Activated CD8-positive, alpha-beta memory T cell treated with anti-CD3 and anti-CD28 coated beads, Interleukin-2, amount 10 ng/mL, durations not matched to agents 7 days and 5 days (primary cell): ENCODE results near the gene WDFY4. TPM values are rescaled to one million over a fixed set of nuclear protein-coding genes. Genes with fewer than 3 reads are reported as not detected.
A peak's percentile ranks its signal among the peaks of the same experiment; 100 is the strongest.

Source experiments
- ATAC-seq: fragments of 150-1000 bp; cut with Tn5 transposase; one replicate; pipeline ENCODE4 v1.10.0; 2021; ENCODE audit warnings: moderate library complexity
- CTCF ChIA-PET: fragments of 350-600 bp; sonication (Branson Sonifier 250); formaldehyde crosslinking; loops from one replicate; lab custom pipeline; 2021; ENCODE audit warnings: antibody characterized with exemption; lab: Charles Lee
- DNase-seq: peaks from one replicate; pipeline ENCODE4 v3.0.0-alpha.2; 2020
- H3K27ac Mint-ChIP-seq: one replicate; pipeline ENCODE4 v1.8.0; 2021; ENCODE audit warnings: mild to moderate bottlenecking, mixed read lengths
- H3K27me3 Mint-ChIP-seq: one replicate; pipeline ENCODE4 v1.8.0; 2021; ENCODE audit warnings: mixed read lengths
- H3K36me3 Mint-ChIP-seq: one replicate; pipeline ENCODE4 v1.8.0; 2021; ENCODE audit warnings: mild to moderate bottlenecking, mixed read lengths
- H3K4me1 Mint-ChIP-seq: one replicate; pipeline ENCODE4 v1.8.0; 2021; ENCODE audit warnings: mixed read lengths
- H3K4me3 Mint-ChIP-seq: one replicate; pipeline ENCODE4 v1.8.0; 2021; ENCODE audit warnings: mild to moderate bottlenecking, moderate library complexity, mixed read lengths
- H3K9me3 Mint-ChIP-seq: one replicate; pipeline ENCODE4 v1.8.0; 2022; ENCODE audit warnings: low read depth, mixed read lengths
- total RNA-seq, 2 experiments: library from RNA; stranded (reverse); gene quantifications; one replicate each; pipeline ENCODE4 v1.2.3, GENCODE V29; 2021

WDFY4 gene
- total RNA-seq, 2 experiments from 2014 or later = 0.06 TPM; not detected in 1

- Mint-ChIP-seq H3K4me3 (no peak overlapping the region), H3K36me3 (no peaks in the 10 kb centered on the region), H3K27ac (no peak overlapping the region), H3K4me1 (peaks cover 5% of the 10 kb centered on the region), H3K27me3 (peaks cover 26% of the 10 kb centered on the region), H3K9me3 (no peaks in the 10 kb centered on the region)
- DNase-seq (peak; percentile 69), ATAC-seq (no peak)
- CTCF ChIA-PET = interaction anchor here (0.6 to 5.4 kb wide), 37 partner anchors 11 to 882 kb away, joined by 3 to 87 read pairs (median 4); no protein-coding TSS in a partner anchor
These were observed 26.3 kb upstream of the WDFY4 start for GRCh38 chr10:48658243-48658974.

DNA sequence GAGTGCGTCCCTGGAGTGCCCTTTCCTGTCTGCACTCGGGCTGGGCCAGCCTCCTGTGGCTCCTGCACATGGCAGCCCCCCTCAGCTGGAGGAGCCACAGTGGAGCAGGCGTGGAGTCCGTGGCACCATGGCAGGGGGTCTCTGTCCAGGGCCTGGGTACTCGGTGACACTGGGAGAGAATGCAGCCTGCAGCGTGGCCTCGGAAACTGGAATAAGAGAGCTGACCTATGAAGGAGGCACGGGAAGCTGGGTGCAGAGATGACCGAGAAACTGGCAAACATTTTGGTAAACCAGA lies 25.8 kb upstream of the WDFY4 start:
- no peaks in the 10 kb centered on the region for H3K36me3 Mint-ChIP-seq
- no peak overlapping the region for H3K27ac Mint-ChIP-seq
- DNase-seq = no peak
- no peak overlapping the region for H3K4me3 Mint-ChIP-seq
- no peak for ATAC-seq
- H3K4me1 Mint-ChIP-seq = peaks cover 5% of the 10 kb centered on the region
- H3K27me3 Mint-ChIP-seq = peaks cover 23% of the 10 kb centered on the region
- H3K9me3 Mint-ChIP-seq = no peaks in the 10 kb centered on the region
- CTCF ChIA-PET = interaction anchor here (1.0 to 5.4 kb wide), 18 partner anchors 13 to 863 kb away, joined by 3 to 87 read pairs (median 6); no protein-coding TSS in a partner anchor

- Mint-ChIP-seq H3K4me3 (no peak overlapping the region), H3K27ac (no peak overlapping the region), H3K27me3 (peaks cover 18% of the 10 kb centered on the region), H3K36me3 (no peaks in the 10 kb centered on the region), H3K9me3 (no peaks in the 10 kb centered on the region), H3K4me1 (peaks cover 5% of the 10 kb centered on the region)
- ATAC-seq = no peak
- DNase-seq = no peak
- CTCF ChIA-PET = no interaction called here
These were observed 24.9 kb upstream of the WDFY4 start for GRCh38 chr10:48659790-48660189.

- no peak overlapping the region for H3K4me3 Mint-ChIP-seq
- ATAC-seq (no peak), DNase-seq (no peak)
- no peak overlapping the region for H3K27ac Mint-ChIP-seq
- H3K9me3 Mint-ChIP-seq = peaks cover 2% of the 10 kb centered on the region
- H3K36me3 Mint-ChIP-seq = no peaks in the 10 kb centered on the region
- H3K27me3 Mint-ChIP-seq = peaks cover 17% of the 10 kb centered on the region
- CTCF ChIA-PET = no interaction called here
- H3K4me1 Mint-ChIP-seq = peaks cover 3% of the 10 kb centered on the region
These were observed 23.2 kb upstream of the WDFY4 start for GRCh38 chr10:48661441-48661840.

- H3K9me3 Mint-ChIP-seq = peaks cover 2% of the 10 kb centered on the region
- no peak overlapping the region for H3K27ac Mint-ChIP-seq
- no peaks in the 10 kb centered on the region for H3K4me1 Mint-ChIP-seq
- CTCF ChIA-PET = interaction anchor here (1.0 kb wide), 1 partner anchor 11 kb away, joined by 3 read pairs; no protein-coding TSS in a partner anchor
- no peak for ATAC-seq
- H3K36me3 Mint-ChIP-seq = no peaks in the 10 kb centered on the region
- DNase-seq = no peak
- H3K4me3 Mint-ChIP-seq = no peak overlapping the region
- peaks cover 17% of the 10 kb centered on the region for H3K27me3 Mint-ChIP-seq
These were observed 16.6 kb upstream of the WDFY4 start for GRCh38 chr10:48667960-48668590.

GRCh38 chr10:48670978-48671913 lies 13.4 kb upstream of the WDFY4 start:
- Mint-ChIP-seq H3K27ac (no peak overlapping the region), H3K9me3 (no peaks in the 10 kb centered on the region), H3K36me3 (no peaks in the 10 kb centered on the region), H3K4me3 (no peak overlapping the region), H3K27me3 (peaks cover 13% of the 10 kb centered on the region), H3K4me1 (no peaks in the 10 kb centered on the region)
- no peak for DNase-seq
- no peak for ATAC-seq
- CTCF ChIA-PET = interaction anchor here (2.4 kb wide), 1 partner anchor 13 kb away, joined by 9 read pairs; no protein-coding TSS in a partner anchor

DNA sequence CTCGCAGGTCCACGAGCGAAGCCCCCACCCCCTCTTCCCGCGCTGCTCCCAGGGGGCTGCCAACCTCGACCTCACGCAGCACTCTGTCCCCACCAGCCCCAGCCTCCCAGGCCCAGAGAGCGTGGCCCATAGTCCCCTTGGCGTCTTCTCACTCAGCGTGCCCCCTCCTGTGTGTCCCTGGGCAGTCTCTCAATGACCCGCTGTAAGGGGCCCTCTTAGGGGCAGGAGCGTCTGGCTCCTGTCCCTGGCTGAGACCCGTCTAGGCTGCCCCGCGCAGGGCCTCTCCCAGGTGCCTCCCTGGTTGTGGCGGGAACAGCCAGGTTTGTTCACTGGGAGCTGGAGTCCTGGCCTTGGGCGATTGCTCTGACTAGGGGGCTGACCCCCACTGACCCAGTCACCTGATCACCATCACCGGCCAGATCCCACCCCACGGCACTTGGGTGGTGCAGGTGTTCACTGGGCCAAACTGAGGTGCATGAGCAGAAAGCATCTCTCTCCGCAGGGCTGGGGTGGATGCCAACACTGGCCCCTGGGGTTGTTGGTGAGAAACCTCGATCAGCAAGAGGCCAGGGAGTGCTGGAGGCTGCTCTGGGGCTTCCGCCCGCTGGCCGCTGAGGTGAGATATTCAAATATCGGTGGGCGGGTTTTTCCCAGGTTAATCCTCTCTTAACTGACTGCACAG lies 12.6 kb upstream of the WDFY4 start:
- no peaks in the 10 kb centered on the region for H3K9me3 Mint-ChIP-seq
- no peak overlapping the region for H3K27ac Mint-ChIP-seq
- H3K27me3 Mint-ChIP-seq = peaks cover 8% of the 10 kb centered on the region
- ATAC-seq (no peak), DNase-seq (no peak)
- no peaks in the 10 kb centered on the region for H3K36me3 Mint-ChIP-seq
- CTCF ChIA-PET = interaction anchor here (2.4 kb wide), 1 partner anchor 14 kb away, joined by 9 read pairs; no protein-coding TSS in a partner anchor
- H3K4me3 Mint-ChIP-seq = no peak overlapping the region
- H3K4me1 Mint-ChIP-seq = no peaks in the 10 kb centered on the region

DNA sequence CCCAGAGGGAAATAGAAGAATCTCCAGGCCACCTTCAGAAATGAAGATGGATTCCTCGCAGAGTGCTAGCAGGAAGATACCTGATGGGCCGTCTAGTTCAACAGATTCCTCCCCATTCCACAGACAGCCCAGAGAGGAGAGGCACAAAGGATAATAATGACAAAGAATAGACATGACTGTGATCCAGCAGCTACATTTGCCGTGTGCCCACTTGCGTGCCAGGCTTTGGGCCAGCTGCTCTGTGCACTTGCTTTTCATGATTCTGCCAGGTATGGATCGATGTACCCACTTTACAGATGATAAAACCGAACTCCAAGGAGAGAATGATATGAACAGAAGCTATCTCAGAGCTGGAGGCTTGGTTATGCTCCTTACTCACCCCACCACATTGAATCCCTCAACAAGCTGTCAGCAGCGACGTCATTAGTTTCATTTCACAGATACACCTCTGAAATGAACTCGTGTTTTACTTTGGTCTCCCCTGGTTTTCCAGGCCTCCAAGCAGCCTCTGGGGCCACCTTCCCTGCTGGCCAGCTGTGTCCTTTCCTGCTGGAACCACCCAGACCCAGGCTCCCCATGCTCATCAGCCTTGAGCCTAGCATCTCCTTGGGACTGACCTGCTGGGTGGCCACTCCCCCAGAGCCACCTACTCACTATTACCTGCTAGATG lies 11.9 kb upstream of the WDFY4 start:
- H3K4me3 Mint-ChIP-seq = no peak overlapping the region
- CTCF ChIA-PET = interaction anchor here (2.4 kb wide), 1 partner anchor 14 kb away, joined by 9 read pairs; no protein-coding TSS in a partner anchor
- H3K9me3 Mint-ChIP-seq = no peaks in the 10 kb centered on the region
- ATAC-seq (no peak), DNase-seq (no peak)
- no peaks in the 10 kb centered on the region for H3K36me3 Mint-ChIP-seq
- no peak overlapping the region for H3K27ac Mint-ChIP-seq
- peaks cover 4% of the 10 kb centered on the region for H3K27me3 Mint-ChIP-seq
- H3K4me1 Mint-ChIP-seq = no peaks in the 10 kb centered on the region

GRCh38 chr10:48677625-48678024 lies 7.0 kb upstream of the WDFY4 start:
- CTCF ChIA-PET = no interaction called here
- H3K27ac Mint-ChIP-seq = no peak overlapping the region
- H3K36me3 Mint-ChIP-seq = no peaks in the 10 kb centered on the region
- ATAC-seq (no peak), DNase-seq (no peak)
- H3K4me3 Mint-ChIP-seq = no peak overlapping the region
- peaks cover 5% of the 10 kb centered on the region for H3K27me3 Mint-ChIP-seq
- peaks cover 2% of the 10 kb centered on the region for H3K9me3 Mint-ChIP-seq
- no peaks in the 10 kb centered on the region for H3K4me1 Mint-ChIP-seq

- Mint-ChIP-seq H3K27ac (no peak overlapping the region), H3K4me3 (no peak overlapping the region), H3K9me3 (peaks cover 2% of the 10 kb centered on the region), H3K4me1 (no peaks in the 10 kb centered on the region), H3K27me3 (peaks cover 5% of the 10 kb centered on the region), H3K36me3 (no peaks in the 10 kb centered on the region)
- DNase-seq (no peak), ATAC-seq (no peak)
- CTCF ChIA-PET = no interaction called here
These were observed 6.6 kb upstream of the WDFY4 start for GRCh38 chr10:48678041-48678440.

DNA sequence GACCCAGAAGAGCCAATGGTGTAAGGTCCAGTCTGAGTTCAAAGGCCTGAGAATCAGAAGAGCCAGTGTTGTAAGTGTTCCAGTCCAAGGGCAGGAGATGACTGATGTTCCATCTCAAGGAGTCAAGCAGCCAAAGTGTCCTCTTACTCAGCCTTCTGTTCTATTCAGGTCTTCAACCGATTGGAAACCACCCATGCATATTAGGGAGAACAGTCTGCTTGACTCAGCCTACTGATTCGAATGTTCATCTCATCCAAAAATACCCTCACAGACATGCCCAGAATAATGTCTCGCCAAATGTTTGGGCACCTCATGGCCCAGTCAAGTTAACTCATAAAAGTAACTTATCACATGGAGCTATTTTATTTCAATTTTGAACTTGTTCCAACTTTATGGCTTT lies 2.9 kb upstream of the WDFY4 start:
- DNase-seq = no peak

DNA sequence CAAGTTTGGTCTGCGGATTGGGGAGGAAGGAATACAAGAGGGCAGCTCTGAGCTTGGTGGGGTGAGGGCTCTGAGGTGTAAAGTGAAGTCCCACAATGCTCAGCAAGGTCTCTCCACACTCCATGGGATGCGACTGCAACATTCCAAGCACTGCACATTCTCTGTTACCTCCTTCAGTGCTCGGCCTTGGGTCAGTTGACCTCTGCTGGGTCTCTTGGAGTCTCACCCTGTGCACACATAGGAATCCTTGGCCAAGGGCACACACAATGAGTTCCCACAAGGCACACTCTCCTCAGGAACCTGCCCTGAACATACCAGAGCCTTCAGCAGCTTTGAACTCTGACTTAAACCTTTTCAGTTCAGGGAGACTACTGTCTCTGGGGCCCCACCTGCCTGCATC lies 2.4 kb upstream of the WDFY4 start:
- Mint-ChIP-seq H3K36me3 (no peaks in the 10 kb centered on the region), H3K9me3 (peaks cover 2% of the 10 kb centered on the region), H3K27ac (no peak overlapping the region), H3K27me3 (peaks cover 5% of the 10 kb centered on the region), H3K4me1 (no peaks in the 10 kb centered on the region), H3K4me3 (no peak overlapping the region)
- CTCF ChIA-PET = no interaction called here
- ATAC-seq (no peak), DNase-seq (no peak)

More for the DNA sequence above, 2.9 kb upstream of the WDFY4 start:
- Mint-ChIP-seq H3K27me3 (peaks cover 5% of the 10 kb centered on the region), H3K4me1 (no peaks in the 10 kb centered on the region), H3K36me3 (no peaks in the 10 kb centered on the region), H3K4me3 (no peak overlapping the region), H3K9me3 (peaks cover 2% of the 10 kb centered on the region), H3K27ac (no peak overlapping the region)
- no peak for ATAC-seq
- CTCF ChIA-PET = no interaction called here
